Embryonic facial prominence (tissue), 1 donor: ENCODE results near the gene PLEKHJ1.
"Not testable (repeated sequence)": the region's sequence is repeated elsewhere in the genome, so short reads cannot be mapped to it uniquely, and the experiment has no call there.

ENCODE experiments used
- DNase-seq: peaks from one replicate; pipeline ENCODE4 v3.0.0-alpha.2; 2016; ENCODE audit errors: extremely low spot score

The PLEKHJ1 gene

GRCh38 chr19:2221250-2221831 is 14.8 kb downstream of the PLEKHJ1 start:
- DNase-seq: no peak

GRCh38 chr19:2219726-2220125 is 16.4 kb downstream of the PLEKHJ1 start:
- no peak for DNase-seq

- no peak for DNase-seq
Measured at GRCh38 chr19:2217591-2217990, 18.5 kb downstream of the PLEKHJ1 start.

GRCh38 chr19:2216361-2217225 is 19.5 kb downstream of the PLEKHJ1 start:
- DNase-seq: no peak

- DNase-seq: no peak
Measured at GRCh38 chr19:2215281-2215751, 20.8 kb downstream of the PLEKHJ1 start.

GRCh38 chr19:2214251-2214650 is 21.9 kb downstream of the PLEKHJ1 start:
- DNase-seq: no peak

- no peak for DNase-seq
Measured at GRCh38 chr19:2213799-2214198, 22.3 kb downstream of the PLEKHJ1 start.

- no peak for DNase-seq
Measured at GRCh38 chr19:2212861-2213711, 23.0 kb downstream of the PLEKHJ1 start.

GRCh38 chr19:2210987-2211740 is 25.0 kb downstream of the PLEKHJ1 start:
- DNase-seq: no peak

GRCh38 chr19:2210206-2210605 is 25.9 kb downstream of the PLEKHJ1 start:
- DNase-seq: no peak

GRCh38 chr19:2209408-2209807 is 26.7 kb downstream of the PLEKHJ1 start:
- no peak for DNase-seq

- no peak for DNase-seq
Measured at GRCh38 chr19:2208975-2209374, 27.2 kb downstream of the PLEKHJ1 start.

- no peak for DNase-seq
Measured at GRCh38 chr19:2207991-2208860, 27.9 kb downstream of the PLEKHJ1 start.

- DNase-seq: no peak
Measured at GRCh38 chr19:2207008-2207407, 29.1 kb downstream of the PLEKHJ1 start.

GRCh38 chr19:2202366-2202765 is 33.8 kb downstream of the PLEKHJ1 start:
- no peak for DNase-seq

- DNase-seq: no peak
Measured at GRCh38 chr19:2201473-2202148, 34.5 kb downstream of the PLEKHJ1 start.

GRCh38 chr19:2200624-2201294 is 35.4 kb downstream of the PLEKHJ1 start:
- not testable (repeated sequence) for DNase-seq

GRCh38 chr19:2199861-2200623 is 36.1 kb downstream of the PLEKHJ1 start:
- no peak for DNase-seq

- no peak for DNase-seq
Measured at GRCh38 chr19:2199215-2199614, 36.9 kb downstream of the PLEKHJ1 start.
